H1 (cell line): ENCODE measurements around the gene TUG1. TPM values are rescaled to one million over a fixed set of nuclear protein-coding genes. Genes with fewer than 3 reads are reported as not detected.

ENCODE experiments used
- CTCF ChIA-PET: fragments of 300-600 bp; sonication (Branson Sonifier 250); formaldehyde crosslinking; loops from one replicate; lab custom pipeline; 2021; ENCODE audit not compliant: partially characterized antibody; lab: Charles Lee
- POLR2A ChIA-PET: fragments of 300-600 bp; sonication (Branson Sonifier 250); formaldehyde crosslinking; loops from one replicate; lab custom pipeline; 2021; ENCODE audit warnings: inconsistent platforms; ENCODE audit not compliant: partially characterized antibody; lab: Charles Lee
- DNase-seq, 2 experiments: peaks; one replicate each; pipeline versions ENCODE4 v3.0.0 to v3.0.0-alpha.2; 2010 to 2022; ENCODE audit warnings: low spot score in 2 of 2, low read depth in 1 of 2, mixed read lengths in 1 of 2
- FAIRE-seq: peaks from 2 replicates; lab custom pipeline; 2011; peaks lifted over from hg19 to GRCh38; lab: Jason Lieb, UNC
- H2AFZ ChIP-seq: 2 replicates; pipeline ENCODE4 v1.8.1; 2012; ENCODE audit warnings: low read length, inconsistent platforms
- H2AK5ac ChIP-seq: 2 replicates; pipeline ENCODE4 v1.6.1; 2013; ENCODE audit warnings: low read depth, low read length
- H2BK120ac ChIP-seq: replicated peaks from 2 replicates; pipeline ENCODE3; 2013; ENCODE audit warnings: low read depth, low read length, inconsistent platforms
- H2BK12ac ChIP-seq: 2 replicates; pipeline ENCODE4 v1.6.1; 2013; ENCODE audit warnings: low read depth, low read length
- H2BK15ac ChIP-seq: 2 replicates; pipeline ENCODE4 v1.6.1; 2013; ENCODE audit warnings: low read length
- H2BK20ac ChIP-seq: 2 replicates; pipeline ENCODE4 v1.6.1; 2013; ENCODE audit warnings: low read length
- H2BK5ac ChIP-seq: 2 replicates; pipeline ENCODE4 v1.6.1; 2013; ENCODE audit warnings: low read depth, low read length
- H3K14ac ChIP-seq: 2 replicates; pipeline ENCODE4 v1.6.1; 2013; ENCODE audit warnings: inconsistent platforms; ENCODE audit not compliant: insufficient read length
- H3K18ac ChIP-seq: 2 replicates; pipeline ENCODE4 v1.6.1; 2013; ENCODE audit warnings: low read length; ENCODE audit errors: extremely low read depth
- H3K23ac ChIP-seq: 2 replicates; pipeline ENCODE4 v1.6.1; 2013; ENCODE audit warnings: inconsistent platforms; ENCODE audit not compliant: insufficient read length
- H3K23me2 ChIP-seq: 2 replicates; pipeline ENCODE4 v1.6.1; 2013; ENCODE audit warnings: low read depth, low read length
- H3K27ac ChIP-seq: 2 replicates; pipeline ENCODE4 v1.6.1; 2011; ENCODE audit warnings: low read depth, low read length, inconsistent platforms
- H3K27me3 ChIP-seq, 4 experiments: replicated peaks in 1 of 4; 1 replicate in 1 of 4; 2 replicates in 3 of 4; pipeline versions ENCODE4 v1.6.1 to v1.8.1; 2011 to 2013; ENCODE audit warnings: low read length in 3 of 4, mild to moderate bottlenecking in 3 of 4, inconsistent platforms in 2 of 4, mixed read lengths in 2 of 4, moderate library complexity in 1 of 4; ENCODE audit not compliant: control insufficient read depth in 3 of 4, insufficient read depth in 3 of 4; ENCODE audit errors: extremely low read depth in 1 of 4
- H3K36me3 ChIP-seq, 4 experiments: 2 replicates each; pipeline versions ENCODE4 v1.6.1 to v1.8.1; 2011 to 2013; ENCODE audit warnings: mild to moderate bottlenecking in 4 of 4, low read length in 3 of 4, moderate library complexity in 2 of 4, control low read depth in 1 of 4, inconsistent platforms in 1 of 4; ENCODE audit not compliant: insufficient read depth in 4 of 4, control insufficient read depth in 2 of 4
- H3K4ac ChIP-seq: replicated peaks from 2 replicates; pipeline ENCODE3; 2013; ENCODE audit warnings: low read length, low read depth, mixed read lengths, inconsistent platforms; ENCODE audit not compliant: insufficient read length
- H3K4me1 ChIP-seq, 4 experiments: replicated peaks in 1 of 4; 1 replicate in 1 of 4; 2 replicates in 3 of 4; pipeline versions ENCODE4 v1.6.1 to v1.8.1; 2011 to 2013; ENCODE audit warnings: low read length in 3 of 4, inconsistent platforms in 2 of 4, mixed read lengths in 1 of 4; ENCODE audit not compliant: insufficient read depth in 4 of 4, control insufficient read depth in 3 of 4
- H3K4me2 ChIP-seq, 2 experiments: 2 replicates each; pipeline versions ENCODE4 v1.6.1 to v1.8.1; 2011 to 2013; ENCODE audit warnings: low read depth in 2 of 2, low read length in 2 of 2, control low read depth in 1 of 2, inconsistent platforms in 1 of 2, mild to moderate bottlenecking in 1 of 2; ENCODE audit not compliant: insufficient read depth in 1 of 2
- H3K4me3 ChIP-seq, 4 experiments: fragments of 200-600, 300-600 bp in 1 of 4; sonication (generic), shearing (Covaris generic), sonication (Bioruptor Twin) in 1 of 4; 2 replicates each; pipeline versions ENCODE4 v1.5.1 to v1.8.1; 2011 to 2016; ENCODE audit warnings: low read length in 4 of 4, low read depth in 3 of 4, control low read depth in 2 of 4, inconsistent platforms in 2 of 4, mild to moderate bottlenecking in 2 of 4, mixed read lengths in 1 of 4, moderate library complexity in 1 of 4; ENCODE audit not compliant: insufficient read depth in 2 of 4; ENCODE audit errors: extremely low read depth in 1 of 4
- H3K56ac ChIP-seq: replicated peaks from 2 replicates; pipeline ENCODE3; 2013; ENCODE audit warnings: low read depth, mild to moderate bottlenecking, mixed read lengths, low read length, inconsistent platforms; ENCODE audit not compliant: insufficient read length
- H3K79me1 ChIP-seq: 2 replicates; pipeline ENCODE4 v1.6.1; 2013; ENCODE audit warnings: low read depth, low read length, control low read depth
- H3K79me2 ChIP-seq, 2 experiments: 2 replicates each; pipeline versions ENCODE4 v1.6.1 to v1.8.1; 2012 to 2013; ENCODE audit warnings: low read length in 2 of 2, mild to moderate bottlenecking in 2 of 2, inconsistent platforms in 1 of 2; ENCODE audit not compliant: insufficient read depth in 2 of 2, control insufficient read depth in 1 of 2
- H3K9ac ChIP-seq, 4 experiments: replicated peaks in 1 of 4; 1 replicate in 1 of 4; 2 replicates in 3 of 4; pipeline versions ENCODE4 v1.6.1 to v1.8.1; 2011 to 2013; ENCODE audit warnings: low read depth in 3 of 4, low read length in 3 of 4, control low read depth in 2 of 4, mild to moderate bottlenecking in 2 of 4, moderate library complexity in 2 of 4, inconsistent platforms in 1 of 4; ENCODE audit errors: extremely low read depth in 1 of 4
- H3K9me3 ChIP-seq, 2 experiments: 2 replicates each; pipeline versions ENCODE4 v1.6.1 to v1.8.1; 2012 to 2013; ENCODE audit warnings: mild to moderate bottlenecking in 2 of 2, moderate library complexity in 2 of 2, control low read depth in 1 of 2, inconsistent platforms in 1 of 2, low read depth in 1 of 2, low read length in 1 of 2, mixed read lengths in 1 of 2; ENCODE audit not compliant: insufficient read depth in 2 of 2
- H4K20me1 ChIP-seq, 2 experiments: replicated peaks in 1 of 2; 2 replicates each; pipeline versions ENCODE3 to v1.8.1; 2011 to 2013; ENCODE audit warnings: inconsistent platforms in 2 of 2, low read length in 2 of 2, mild to moderate bottlenecking in 1 of 2; ENCODE audit not compliant: insufficient read depth in 2 of 2, control insufficient read depth in 1 of 2
- H4K5ac ChIP-seq: 2 replicates; pipeline ENCODE4 v1.6.1; 2013; ENCODE audit warnings: low read length, low read depth, mixed read lengths, inconsistent platforms; ENCODE audit not compliant: insufficient read length
- H4K8ac ChIP-seq: 2 replicates; pipeline ENCODE4 v1.8.0; 2013; ENCODE audit warnings: mild to moderate bottlenecking, moderate library complexity, low read length, inconsistent platforms; ENCODE audit not compliant: insufficient read depth; ENCODE audit errors: extremely low read depth
- H4K91ac ChIP-seq: replicated peaks from 2 replicates; pipeline ENCODE3; 2013; ENCODE audit warnings: low read length, mixed read lengths, inconsistent platforms; ENCODE audit not compliant: insufficient read length
- CEBPB ChIP-seq: IDR thresholded peaks from 2 replicates; pipeline ENCODE4 v1.6.1; 2012; ENCODE audit warnings: low read depth, low read length
- E2F6 ChIP-seq: IDR thresholded peaks from 2 replicates; pipeline ENCODE4 v1.6.1; 2012; ENCODE audit warnings: inconsistent platforms
- NANOG ChIP-seq: IDR thresholded peaks from 2 replicates; pipeline ENCODE4 v1.6.1; 2011; ENCODE audit warnings: low read length, low read depth, mild to moderate bottlenecking, inconsistent platforms; ENCODE audit not compliant: insufficient read depth, poor library complexity, severe bottlenecking
- NRF1 ChIP-seq: IDR thresholded peaks from 2 replicates; pipeline ENCODE4 v1.6.1; 2011; ENCODE audit warnings: mild to moderate bottlenecking, low read depth, low read length, improper control_type of control experiment
- PHF8 ChIP-seq: fragments of 200-600 bp; sonication (generic); conservative IDR thresholded peaks from 2 replicates; pipeline ENCODE4 v1.7.1; 2012; ENCODE audit warnings: low read depth, mild to moderate bottlenecking, inconsistent platforms, low read length, moderate library complexity
- POU5F1 ChIP-seq: IDR thresholded peaks from 2 replicates; pipeline ENCODE4 v1.6.1; 2011; ENCODE audit warnings: low read depth, mild to moderate bottlenecking, low read length, moderate library complexity
- RNF2 ChIP-seq: fragments of 200-900, 300-1000 bp; sonication (generic); IDR thresholded peaks from 2 replicates; pipeline ENCODE4 v1.7.1; 2016; ENCODE audit warnings: borderline replicate concordance, low read depth, mild to moderate bottlenecking, antibody characterized with exemption, low read length; ENCODE audit not compliant: poor library complexity, severe bottlenecking; ENCODE audit errors: missing control alignments
- SP2 ChIP-seq: IDR thresholded peaks from 2 replicates; pipeline ENCODE4 v1.6.1; 2012; ENCODE audit warnings: mild to moderate bottlenecking, low read length, inconsistent platforms
- SP4 ChIP-seq: IDR thresholded peaks from 2 replicates; pipeline ENCODE4 v1.6.1; 2012; ENCODE audit warnings: low read length, inconsistent platforms
- TEAD4 ChIP-seq: IDR thresholded peaks from 2 replicates; pipeline ENCODE4 v1.6.1; 2012; ENCODE audit warnings: low read depth, low read length, inconsistent platforms, mixed read lengths
- polyA plus RNA-seq, 7 experiments: library from polyadenylated mRNA; depleted of rRNA in 3 of 7; stranded (reverse) in 5 of 7; unstranded in 2 of 7; fragments of >200 nt in 5 of 7; fragments of 200-250 nt in 2 of 7; gene quantifications; 1 replicate in 5 of 7; 2 replicates in 1 of 7; 4 replicates in 1 of 7; pipeline versions ENCODE4 v1.2.1 to v1.2.3, GENCODE V29; 2011 to 2013; ENCODE audit warnings: missing spikeins in 2 of 7, mixed read lengths in 2 of 7
- total RNA-seq: library from RNA; stranded (reverse); fragmentation: NEBNext Ultra II Directional; extraction: Animal tissue kit (Norgen Biotek cat#: 25700); gene quantifications from 2 replicates; pipeline ENCODE4 v1.2.1, GENCODE V29; 2021
- TF ChIP-seq, protein P1 (sequence below): IDR thresholded peaks from 2 replicates; pipeline ENCODE4 v1.6.1; 2011; ENCODE audit warnings: low read length, improper control_type of control experiment

Gene TUG1
- total and polyA plus RNA-seq, 2 of the 8 experiments (the other 6 are each of a cell fraction or from before 2014, with no cell fraction given): 119 to 129 TPM

GRCh38 chr22:31005535-31005934 lies 36.5 kb downstream of the TUG1 start:
- Histone ChIP-seq H3K18ac (no peak overlapping the region), H3K23ac (no peak overlapping the region), H4K8ac (no peak overlapping the region), H4K20me1 (no peaks in the 10 kb centered on the region), H3K4ac (no peak overlapping the region), H3K36me3 (no peaks in the 10 kb centered on the region), H2AFZ (no peak overlapping the region), H3K79me2 (no peaks in the 10 kb centered on the region), H3K27me3 (no peaks in the 10 kb centered on the region; a peak in 1 of 7 replicates), H2BK120ac (no peak overlapping the region), H3K4me2 (no peak overlapping the region), H3K4me1 (no peaks in the 10 kb centered on the region), H4K91ac (no peak overlapping the region), H2BK20ac (no peak overlapping the region), H4K5ac (no peak overlapping the region), H3K9ac (no peak overlapping the region), H3K9me3 (peaks cover 5 to 6% of the 10 kb centered on the region in 2 experiments; a peak in 2 of 4 replicates), H3K4me3 (no peak overlapping the region), H3K56ac (no peak overlapping the region), H2AK5ac (no peak overlapping the region), H3K23me2 (no peaks in the 10 kb centered on the region), H3K27ac (no peak overlapping the region), H2BK5ac (no peak overlapping the region), H3K14ac (no peak overlapping the region), H2BK12ac (no peak overlapping the region), H3K79me1 (no peaks in the 10 kb centered on the region), H2BK15ac (no peak overlapping the region)
- FAIRE-seq (no peak), DNase-seq (no peak)
- ChIA-PET POLR2A (interaction anchor here (0.9 to 1.1 kb wide), 2 partner anchors 10 to 35 kb away, joined by 3 read pairs; no protein-coding TSS in a partner anchor), CTCF (interaction anchor here (0.7 to 0.8 kb wide), 2 partner anchors 143 to 184 kb away, joined by 3 read pairs; no protein-coding TSS in a partner anchor)
- TF ChIP-seq E2F6: no peak
- TF ChIP-seq POU5F1: no peak
- no peak for TF ChIP-seq NANOG
- TF ChIP-seq TEAD4: no peak
- TF ChIP-seq, protein P1, sequence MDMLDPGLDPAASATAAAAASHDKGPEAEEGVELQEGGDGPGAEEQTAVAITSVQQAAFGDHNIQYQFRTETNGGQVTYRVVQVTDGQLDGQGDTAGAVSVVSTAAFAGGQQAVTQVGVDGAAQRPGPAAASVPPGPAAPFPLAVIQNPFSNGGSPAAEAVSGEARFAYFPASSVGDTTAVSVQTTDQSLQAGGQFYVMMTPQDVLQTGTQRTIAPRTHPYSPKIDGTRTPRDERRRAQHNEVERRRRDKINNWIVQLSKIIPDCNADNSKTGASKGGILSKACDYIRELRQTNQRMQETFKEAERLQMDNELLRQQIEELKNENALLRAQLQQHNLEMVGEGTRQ: no peak
- no peak for TF ChIP-seq CEBPB
- TF ChIP-seq PHF8: no peak
- no peak for TF ChIP-seq RNF2
- no peak for TF ChIP-seq SP2
- TF ChIP-seq SP4: no peak
- TF ChIP-seq NRF1: no peak
